GM23338 (cell line): ENCODE measurements around the gene SLC9A1. TPM values are rescaled to one million over a fixed set of nuclear protein-coding genes. Genes with fewer than 3 reads are reported as not detected.

ENCODE experiments used
- CREB1 ChIP-seq: fragments of 250-450 bp; sonication (Bioruptor Pico); IDR thresholded peaks from 2 replicates; pipeline ENCODE4 v1.5.0; 2020; ENCODE audit warnings: low read depth, mild to moderate bottlenecking, moderate library complexity
- EZH2 ChIP-seq: fragments of 200-600 bp; sonication (generic); IDR thresholded peaks from one replicate; pipeline ENCODE4 v1.8.0; 2017; ENCODE audit warnings: antibody characterized with exemption, mild to moderate bottlenecking, low read depth; ENCODE audit not compliant: unreplicated experiment
- JUNB ChIP-seq: IDR thresholded peaks from one replicate; pipeline ENCODE4 v1.6.1; 2016; ENCODE audit warnings: antibody characterized with exemption; ENCODE audit not compliant: unreplicated experiment
- NANOG ChIP-seq: IDR thresholded peaks from 2 replicates; pipeline ENCODE4 v1.6.1; 2016; ENCODE audit warnings: antibody characterized with exemption, borderline replicate concordance
- POLR2AphosphoS5 ChIP-seq: IDR thresholded peaks from 2 replicates; pipeline ENCODE4 v1.6.1; 2016; ENCODE audit warnings: antibody characterized with exemption, low read depth
- ZNF114 ChIP-seq: fragments of 250-450 bp; sonication (Bioruptor Pico); IDR thresholded peaks from 2 replicates; pipeline ENCODE4 v1.5.0; 2020; ENCODE audit warnings: mild to moderate bottlenecking, moderate library complexity
- polyA plus RNA-seq: library from polyadenylated mRNA; unstranded; fragments of >200 nt; fragmentation: Nextera tagmentation; extraction: Ambion mirVana; gene quantifications from 2 replicates; pipeline ENCODE4 v1.2.1, GENCODE V29; 2016
- total RNA-seq: library from RNA; depleted of rRNA; stranded (reverse); fragments of >200 nt; shearing (Covaris generic); gene quantifications from 2 replicates; pipeline ENCODE4 v1.2.3, GENCODE V29; 2014
- TF ChIP-seq, protein P1 (sequence below): fragments of 250-450 bp; sonication (Bioruptor Pico); IDR thresholded peaks from 2 replicates; pipeline ENCODE4 v1.5.0; 2020; ENCODE audit warnings: mild to moderate bottlenecking, moderate library complexity
- TF ChIP-seq, protein P2 (sequence below): IDR thresholded peaks from one replicate; pipeline ENCODE4 v1.6.1; 2018; ENCODE audit warnings: antibody characterized with exemption; ENCODE audit not compliant: unreplicated experiment
- TF ChIP-seq, protein P3 (sequence below), 2 experiments: fragments of 200-600 bp in 1 of 2; sonication (generic) in 1 of 2; conservative IDR thresholded peaks; 2 replicates each; pipeline versions ENCODE4 v1.5.1 to v1.6.1; 2016 to 2017; ENCODE audit warnings: antibody characterized with exemption in 2 of 2, low read depth in 2 of 2, mild to moderate bottlenecking in 2 of 2, moderate library complexity in 1 of 2

SLC9A1 gene
- total and polyA plus RNA-seq, 2 experiments from 2014 or later = 10.4 to 22.3 TPM

DNA sequence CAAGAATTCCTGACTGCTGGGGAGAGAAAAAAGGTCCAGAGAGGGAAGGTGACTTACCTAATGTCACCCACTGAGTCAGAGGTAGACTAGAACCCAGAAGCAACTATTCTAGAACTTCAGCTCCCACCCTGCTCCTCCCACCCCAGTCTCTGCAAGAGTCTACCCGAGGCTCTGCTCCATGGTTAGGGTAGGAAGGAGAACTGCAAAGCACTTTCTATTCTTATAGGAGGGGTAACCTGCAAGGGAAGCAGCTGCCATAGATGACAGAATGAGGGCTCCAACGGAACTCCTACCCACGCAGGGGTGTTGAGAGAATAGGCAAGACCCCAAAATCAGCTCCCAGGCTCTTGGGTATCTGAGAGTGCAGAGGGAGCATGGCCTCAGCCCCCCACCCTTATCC lies 4.3 kb downstream of the SLC9A1 start (continued):
- TF ChIP-seq, protein P1, sequence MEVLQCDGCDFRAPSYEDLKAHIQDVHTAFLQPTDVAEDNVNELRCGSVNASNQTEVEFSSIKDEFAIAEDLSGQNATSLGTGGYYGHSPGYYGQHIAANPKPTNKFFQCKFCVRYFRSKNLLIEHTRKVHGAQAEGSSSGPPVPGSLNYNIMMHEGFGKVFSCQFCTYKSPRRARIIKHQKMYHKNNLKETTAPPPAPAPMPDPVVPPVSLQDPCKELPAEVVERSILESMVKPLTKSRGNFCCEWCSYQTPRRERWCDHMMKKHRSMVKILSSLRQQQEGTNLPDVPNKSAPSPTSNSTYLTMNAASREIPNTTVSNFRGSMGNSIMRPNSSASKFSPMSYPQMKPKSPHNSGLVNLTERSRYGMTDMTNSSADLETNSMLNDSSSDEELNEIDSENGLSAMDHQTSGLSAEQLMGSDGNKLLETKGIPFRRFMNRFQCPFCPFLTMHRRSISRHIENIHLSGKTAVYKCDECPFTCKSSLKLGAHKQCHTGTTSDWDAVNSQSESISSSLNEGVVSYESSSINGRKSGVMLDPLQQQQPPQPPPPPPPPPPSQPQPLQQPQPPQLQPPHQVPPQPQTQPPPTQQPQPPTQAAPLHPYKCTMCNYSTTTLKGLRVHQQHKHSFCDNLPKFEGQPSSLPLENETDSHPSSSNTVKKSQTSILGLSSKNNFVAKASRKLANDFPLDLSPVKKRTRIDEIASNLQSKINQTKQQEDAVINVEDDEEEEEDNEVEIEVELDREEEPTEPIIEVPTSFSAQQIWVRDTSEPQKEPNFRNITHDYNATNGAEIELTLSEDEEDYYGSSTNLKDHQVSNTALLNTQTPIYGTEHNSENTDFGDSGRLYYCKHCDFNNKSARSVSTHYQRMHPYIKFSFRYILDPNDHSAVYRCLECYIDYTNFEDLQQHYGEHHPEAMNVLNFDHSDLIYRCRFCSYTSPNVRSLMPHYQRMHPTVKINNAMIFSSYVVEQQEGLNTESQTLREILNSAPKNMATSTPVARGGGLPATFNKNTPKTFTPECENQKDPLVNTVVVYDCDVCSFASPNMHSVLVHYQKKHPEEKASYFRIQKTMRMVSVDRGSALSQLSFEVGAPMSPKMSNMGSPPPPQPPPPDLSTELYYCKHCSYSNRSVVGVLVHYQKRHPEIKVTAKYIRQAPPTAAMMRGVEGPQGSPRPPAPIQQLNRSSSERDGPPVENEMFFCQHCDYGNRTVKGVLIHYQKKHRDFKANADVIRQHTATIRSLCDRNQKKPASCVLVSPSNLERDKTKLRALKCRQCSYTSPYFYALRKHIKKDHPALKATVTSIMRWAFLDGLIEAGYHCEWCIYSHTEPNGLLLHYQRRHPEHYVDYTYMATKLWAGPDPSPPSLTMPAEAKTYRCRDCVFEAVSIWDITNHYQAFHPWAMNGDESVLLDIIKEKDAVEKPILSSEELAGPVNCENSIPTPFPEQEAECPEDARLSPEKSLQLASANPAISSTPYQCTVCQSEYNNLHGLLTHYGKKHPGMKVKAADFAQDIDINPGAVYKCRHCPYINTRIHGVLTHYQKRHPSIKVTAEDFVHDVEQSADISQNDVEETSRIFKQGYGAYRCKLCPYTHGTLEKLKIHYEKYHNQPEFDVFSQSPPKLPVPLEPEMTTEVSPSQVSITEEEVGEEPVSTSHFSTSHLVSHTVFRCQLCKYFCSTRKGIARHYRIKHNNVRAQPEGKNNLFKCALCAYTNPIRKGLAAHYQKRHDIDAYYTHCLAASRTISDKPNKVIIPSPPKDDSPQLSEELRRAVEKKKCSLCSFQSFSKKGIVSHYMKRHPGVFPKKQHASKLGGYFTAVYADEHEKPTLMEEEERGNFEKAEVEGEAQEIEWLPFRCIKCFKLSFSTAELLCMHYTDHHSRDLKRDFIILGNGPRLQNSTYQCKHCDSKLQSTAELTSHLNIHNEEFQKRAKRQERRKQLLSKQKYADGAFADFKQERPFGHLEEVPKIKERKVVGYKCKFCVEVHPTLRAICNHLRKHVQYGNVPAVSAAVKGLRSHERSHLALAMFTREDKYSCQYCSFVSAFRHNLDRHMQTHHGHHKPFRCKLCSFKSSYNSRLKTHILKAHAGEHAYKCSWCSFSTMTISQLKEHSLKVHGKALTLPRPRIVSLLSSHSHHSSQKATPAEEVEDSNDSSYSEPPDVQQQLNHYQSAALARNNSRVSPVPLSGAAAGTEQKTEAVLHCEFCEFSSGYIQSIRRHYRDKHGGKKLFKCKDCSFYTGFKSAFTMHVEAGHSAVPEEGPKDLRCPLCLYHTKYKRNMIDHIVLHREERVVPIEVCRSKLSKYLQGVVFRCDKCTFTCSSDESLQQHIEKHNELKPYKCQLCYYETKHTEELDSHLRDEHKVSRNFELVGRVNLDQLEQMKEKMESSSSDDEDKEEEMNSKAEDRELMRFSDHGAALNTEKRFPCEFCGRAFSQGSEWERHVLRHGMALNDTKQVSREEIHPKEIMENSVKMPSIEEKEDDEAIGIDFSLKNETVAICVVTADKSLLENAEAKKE = no peak
- TF ChIP-seq, protein P2, sequence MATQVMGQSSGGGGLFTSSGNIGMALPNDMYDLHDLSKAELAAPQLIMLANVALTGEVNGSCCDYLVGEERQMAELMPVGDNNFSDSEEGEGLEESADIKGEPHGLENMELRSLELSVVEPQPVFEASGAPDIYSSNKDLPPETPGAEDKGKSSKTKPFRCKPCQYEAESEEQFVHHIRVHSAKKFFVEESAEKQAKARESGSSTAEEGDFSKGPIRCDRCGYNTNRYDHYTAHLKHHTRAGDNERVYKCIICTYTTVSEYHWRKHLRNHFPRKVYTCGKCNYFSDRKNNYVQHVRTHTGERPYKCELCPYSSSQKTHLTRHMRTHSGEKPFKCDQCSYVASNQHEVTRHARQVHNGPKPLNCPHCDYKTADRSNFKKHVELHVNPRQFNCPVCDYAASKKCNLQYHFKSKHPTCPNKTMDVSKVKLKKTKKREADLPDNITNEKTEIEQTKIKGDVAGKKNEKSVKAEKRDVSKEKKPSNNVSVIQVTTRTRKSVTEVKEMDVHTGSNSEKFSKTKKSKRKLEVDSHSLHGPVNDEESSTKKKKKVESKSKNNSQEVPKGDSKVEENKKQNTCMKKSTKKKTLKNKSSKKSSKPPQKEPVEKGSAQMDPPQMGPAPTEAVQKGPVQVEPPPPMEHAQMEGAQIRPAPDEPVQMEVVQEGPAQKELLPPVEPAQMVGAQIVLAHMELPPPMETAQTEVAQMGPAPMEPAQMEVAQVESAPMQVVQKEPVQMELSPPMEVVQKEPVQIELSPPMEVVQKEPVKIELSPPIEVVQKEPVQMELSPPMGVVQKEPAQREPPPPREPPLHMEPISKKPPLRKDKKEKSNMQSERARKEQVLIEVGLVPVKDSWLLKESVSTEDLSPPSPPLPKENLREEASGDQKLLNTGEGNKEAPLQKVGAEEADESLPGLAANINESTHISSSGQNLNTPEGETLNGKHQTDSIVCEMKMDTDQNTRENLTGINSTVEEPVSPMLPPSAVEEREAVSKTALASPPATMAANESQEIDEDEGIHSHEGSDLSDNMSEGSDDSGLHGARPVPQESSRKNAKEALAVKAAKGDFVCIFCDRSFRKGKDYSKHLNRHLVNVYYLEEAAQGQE = no peak
- TF ChIP-seq CREB1 (CRISPR knock-in tag) (no peak), JUNB (no peak), ZNF114 (CRISPR knock-in tag) (no peak), EZH2 (no peak), NANOG (no peak), POLR2AphosphoS5 (no peak)
- TF ChIP-seq, protein P3, sequence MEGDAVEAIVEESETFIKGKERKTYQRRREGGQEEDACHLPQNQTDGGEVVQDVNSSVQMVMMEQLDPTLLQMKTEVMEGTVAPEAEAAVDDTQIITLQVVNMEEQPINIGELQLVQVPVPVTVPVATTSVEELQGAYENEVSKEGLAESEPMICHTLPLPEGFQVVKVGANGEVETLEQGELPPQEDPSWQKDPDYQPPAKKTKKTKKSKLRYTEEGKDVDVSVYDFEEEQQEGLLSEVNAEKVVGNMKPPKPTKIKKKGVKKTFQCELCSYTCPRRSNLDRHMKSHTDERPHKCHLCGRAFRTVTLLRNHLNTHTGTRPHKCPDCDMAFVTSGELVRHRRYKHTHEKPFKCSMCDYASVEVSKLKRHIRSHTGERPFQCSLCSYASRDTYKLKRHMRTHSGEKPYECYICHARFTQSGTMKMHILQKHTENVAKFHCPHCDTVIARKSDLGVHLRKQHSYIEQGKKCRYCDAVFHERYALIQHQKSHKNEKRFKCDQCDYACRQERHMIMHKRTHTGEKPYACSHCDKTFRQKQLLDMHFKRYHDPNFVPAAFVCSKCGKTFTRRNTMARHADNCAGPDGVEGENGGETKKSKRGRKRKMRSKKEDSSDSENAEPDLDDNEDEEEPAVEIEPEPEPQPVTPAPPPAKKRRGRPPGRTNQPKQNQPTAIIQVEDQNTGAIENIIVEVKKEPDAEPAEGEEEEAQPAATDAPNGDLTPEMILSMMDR (conservative IDR thresholded peaks at IDR 0.05; ENCODE audit: low read depth in 2 of 2) = no peak
